SKM-1 treated with dmso at 0.1 percent for 144 hours (cell line): ENCODE data around the gene ACLY.
"Not testable (repeated sequence)": the region's sequence is repeated elsewhere in the genome, so short reads cannot be mapped to it uniquely, and the experiment has no call there.

Experiments
- DNase-seq: peaks from one replicate; lab custom pipeline; 2025; ENCODE audit not compliant: unreplicated experiment; lab: John Stamatoyannopoulos, UW

The ACLY gene

GRCh38 chr17:41912925-41913324, 5.8 kb downstream of the ACLY start:
- no peak for DNase-seq

GRCh38 chr17:41910701-41911391, 7.9 kb downstream of the ACLY start:
- DNase-seq: no peak

GRCh38 chr17:41909088-41909487, 9.7 kb downstream of the ACLY start:
- DNase-seq: no peak

GRCh38 chr17:41907633-41908539, 10.9 kb downstream of the ACLY start:
- no peak for DNase-seq

GRCh38 chr17:41907185-41907556, 11.6 kb downstream of the ACLY start:
- DNase-seq: no peak

GRCh38 chr17:41906465-41907184, 12.1 kb downstream of the ACLY start:
- no peak for DNase-seq

- DNase-seq: no peak
These were observed 13.6 kb downstream of the ACLY start for GRCh38 chr17:41905172-41905571.

- no peak for DNase-seq
These were observed 14.4 kb downstream of the ACLY start for GRCh38 chr17:41904242-41904841.

- no peak for DNase-seq
These were observed 17.1 kb downstream of the ACLY start for GRCh38 chr17:41901646-41902045.

- no peak for DNase-seq
These were observed 22.0 kb downstream of the ACLY start for GRCh38 chr17:41896726-41897125.

- DNase-seq: no peak
These were observed 23.1 kb downstream of the ACLY start for GRCh38 chr17:41895617-41896016.

- DNase-seq: no peak
These were observed 23.9 kb downstream of the ACLY start for GRCh38 chr17:41894791-41895331.

- DNase-seq: no peak
These were observed 25.4 kb downstream of the ACLY start for GRCh38 chr17:41893384-41893783.

- no peak for DNase-seq
These were observed 26.8 kb downstream of the ACLY start for GRCh38 chr17:41892021-41892376.

- DNase-seq: no peak
These were observed 27.4 kb downstream of the ACLY start for GRCh38 chr17:41891135-41892020.

GRCh38 chr17:41888332-41888965, 30.3 kb downstream of the ACLY start:
- no peak for DNase-seq

GRCh38 chr17:41885733-41886132, 33.0 kb downstream of the ACLY start:
- DNase-seq: no peak

- DNase-seq: no peak
These were observed 36.0 kb downstream of the ACLY start for GRCh38 chr17:41882756-41883155.

GRCh38 chr17:41880130-41880529, 38.6 kb downstream of the ACLY start:
- DNase-seq: no peak

- not testable (repeated sequence) for DNase-seq
These were observed 44.5 kb downstream of the ACLY start for GRCh38 chr17:41874293-41874670.
